Fibroblast of gingiva (primary cell): ENCODE measurements around the gene ARHGEF9.
"Not testable (repeated sequence)": the region's sequence is repeated elsewhere in the genome, so short reads cannot be mapped to it uniquely, and the experiment has no call there.

Experiments used
- DNase-seq: peaks from one replicate; pipeline ENCODE4 v3.0.0-alpha.2; 2011; ENCODE audit warnings: low read depth

ARHGEF9 gene

DNA sequence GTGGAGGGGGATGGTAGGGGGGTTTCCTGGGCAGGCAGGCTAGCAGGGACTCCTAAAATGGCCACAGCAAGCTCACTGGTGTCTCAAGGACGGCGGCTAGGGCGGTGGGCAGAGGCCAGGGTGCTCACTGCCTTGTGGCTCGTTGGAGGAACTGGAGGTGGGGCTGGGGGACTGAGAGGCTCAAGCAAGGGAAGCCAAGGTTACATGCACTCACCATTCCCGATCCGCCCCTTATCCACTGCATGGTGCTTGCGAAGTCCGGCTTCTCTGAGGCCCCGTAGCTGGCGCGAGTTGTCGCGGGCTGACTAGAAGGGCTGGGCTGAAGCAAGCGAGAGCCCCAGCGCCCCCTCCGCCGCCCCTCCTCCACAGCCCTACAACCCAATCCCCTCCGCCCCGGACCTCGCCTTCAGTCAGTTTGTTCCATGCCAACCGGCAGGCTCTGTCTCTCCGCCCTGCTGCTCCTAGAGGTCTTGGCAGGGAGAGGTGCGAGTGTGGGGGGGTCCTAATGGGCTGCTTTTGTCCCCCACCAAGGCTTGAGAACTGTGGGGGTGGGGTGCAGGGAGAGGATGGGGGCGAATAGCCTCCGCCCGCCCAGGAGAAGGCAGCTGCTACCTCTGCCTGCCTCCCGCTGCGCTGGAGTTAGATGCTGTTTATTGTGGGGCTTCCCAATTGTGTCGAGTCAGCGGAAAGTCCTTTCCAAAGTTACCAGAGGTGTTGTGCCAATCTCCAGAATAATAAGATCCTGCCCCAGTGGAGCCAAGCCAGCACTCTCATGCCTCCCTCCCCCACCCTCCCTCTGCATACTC is at the start of gene ARHGEF9:
Gene ARHGEF9, minus strand, starts transcription at position 313 of the 806 bp plus-strand sequence. Its CDS starts 69 bp downstream, at position 244.
- DNase-seq = no peak

DNA sequence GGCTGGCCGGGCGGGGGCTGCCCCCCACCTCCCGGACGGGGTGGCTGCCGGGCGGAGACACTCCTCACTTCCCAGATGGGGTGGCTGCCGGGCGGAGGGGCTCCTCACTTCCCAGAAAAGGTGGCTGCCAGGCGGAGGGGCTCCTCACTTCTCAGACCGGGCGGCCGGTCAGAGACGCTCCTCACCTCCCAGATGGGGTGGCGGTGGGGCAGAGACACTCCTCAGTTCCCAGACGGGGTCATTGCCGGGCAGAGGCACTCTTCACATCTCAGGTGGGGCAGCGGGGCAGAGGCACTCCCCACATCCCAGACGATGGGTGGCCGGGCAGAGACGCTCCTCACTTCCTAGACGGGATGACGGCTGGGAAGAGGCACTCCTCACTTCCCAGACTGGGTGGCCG is 40.4 kb upstream of the ARHGEF9 start:
- DNase-seq = not testable (repeated sequence)

DNA sequence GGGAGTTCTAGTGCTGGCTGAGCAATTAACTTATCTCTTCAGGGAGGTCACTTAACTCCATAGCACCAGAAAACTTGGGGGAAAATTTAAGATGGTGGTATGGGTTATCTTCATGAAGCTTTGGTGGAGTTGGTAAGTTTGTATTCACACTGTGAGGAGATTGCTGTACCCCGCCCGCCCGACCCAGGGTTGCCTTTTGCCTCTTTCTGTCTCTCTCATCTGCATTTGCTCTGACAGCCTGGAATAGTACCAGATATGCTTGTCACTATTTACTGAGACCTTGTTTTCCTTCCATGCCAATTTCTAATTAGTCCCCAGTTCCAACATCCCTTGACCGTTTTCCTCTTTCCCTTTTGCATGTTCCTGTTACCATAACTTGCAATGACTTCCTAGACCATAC is 33.1 kb upstream of the ARHGEF9 start:
- no peak for DNase-seq

DNA sequence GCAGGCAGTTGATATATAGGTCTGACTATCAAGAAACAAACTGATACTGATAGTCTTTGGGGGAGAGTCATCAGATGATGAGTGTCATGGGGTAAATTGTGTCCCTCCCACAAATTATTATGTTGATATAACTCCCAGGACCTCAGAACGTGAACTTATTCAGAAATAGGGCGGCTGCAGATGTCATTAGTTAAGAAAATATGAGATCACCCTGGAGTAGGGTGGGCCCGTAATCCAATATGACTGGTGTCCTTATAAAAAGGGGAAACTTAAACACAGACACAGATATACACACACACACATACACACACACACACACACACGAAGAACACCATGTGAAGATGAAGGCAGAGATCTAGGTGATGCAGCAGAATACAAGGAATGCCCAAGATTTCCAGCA is 32.7 kb upstream of the ARHGEF9 start:
- no peak for DNase-seq

DNA sequence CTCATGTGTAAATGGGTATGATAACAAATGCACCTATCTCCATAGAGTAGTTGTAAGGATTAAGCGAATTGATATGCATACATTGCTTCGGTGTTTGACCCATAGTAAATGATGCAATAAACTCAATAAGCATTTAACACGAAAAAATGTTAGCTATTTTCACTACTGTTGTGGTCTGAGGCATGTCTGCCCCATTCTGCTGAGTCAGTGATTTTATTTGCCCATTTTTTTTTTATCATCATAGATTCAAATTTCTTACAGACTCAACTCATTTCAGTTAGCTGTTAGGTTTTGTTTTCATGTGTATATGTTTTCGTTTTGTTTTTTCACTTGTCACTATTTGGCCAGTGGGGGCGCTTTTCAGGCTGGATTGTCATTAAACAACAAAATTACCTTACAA is 27.8 kb upstream of the ARHGEF9 start:
- no peak for DNase-seq

DNA sequence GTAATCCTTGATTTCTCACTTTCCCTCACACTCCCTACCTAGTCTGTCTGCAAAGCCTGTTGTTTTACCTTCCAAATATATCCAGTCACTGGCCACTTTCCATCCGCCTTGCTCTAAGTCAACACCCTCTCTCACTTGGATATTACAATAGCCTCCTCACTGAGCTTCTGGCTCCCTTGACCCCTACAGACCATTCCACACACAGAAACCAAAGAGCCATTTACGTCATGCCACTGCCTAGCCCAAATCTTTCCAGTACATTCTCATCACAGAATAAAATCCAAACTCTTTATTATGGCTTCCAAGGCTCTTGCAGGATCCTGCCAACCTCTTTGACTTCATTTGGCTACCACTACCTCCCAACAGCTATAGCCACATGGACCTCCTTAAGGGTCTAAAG is 25.7 kb upstream of the ARHGEF9 start:
- no peak for DNase-seq

DNA sequence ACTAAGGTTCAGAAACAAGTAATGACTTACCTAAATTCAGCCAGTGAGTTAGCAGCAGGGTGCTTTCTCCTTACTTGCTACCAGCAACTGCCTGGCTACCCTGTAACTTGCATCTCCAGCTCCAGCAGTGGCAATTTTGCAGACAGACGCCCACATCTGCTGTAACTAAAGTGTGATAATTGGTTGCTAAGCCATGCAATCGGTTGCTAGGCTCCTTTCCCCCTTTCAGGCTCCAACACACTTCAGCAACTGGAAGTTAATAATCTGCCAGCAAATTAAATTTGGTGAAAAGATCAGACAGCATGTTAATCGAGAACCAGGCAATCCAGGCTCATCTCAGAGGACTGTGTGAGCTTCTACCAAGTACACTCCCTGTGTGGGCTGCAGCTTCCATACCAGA is 24.2 kb upstream of the ARHGEF9 start:
- no peak for DNase-seq

DNA sequence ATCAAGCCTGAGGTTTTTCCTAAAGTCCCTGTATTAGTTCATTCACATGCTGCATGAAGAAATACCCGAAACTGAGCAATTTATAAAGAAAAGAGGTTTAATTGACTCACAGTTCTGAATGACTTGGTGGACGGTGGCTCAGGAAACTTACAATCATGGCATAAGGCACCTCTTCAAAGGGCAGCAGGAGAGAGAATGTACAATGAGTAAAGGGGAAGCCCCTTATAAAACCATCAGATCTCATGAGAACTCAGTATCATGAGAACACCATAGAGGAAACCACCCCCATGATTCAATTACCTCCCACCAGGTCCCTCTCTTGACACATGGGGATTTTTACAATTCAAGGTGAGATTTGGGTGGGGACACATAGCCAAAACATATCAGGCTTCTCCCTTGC is 10.4 kb upstream of the ARHGEF9 start:
- not testable (repeated sequence) for DNase-seq

DNA sequence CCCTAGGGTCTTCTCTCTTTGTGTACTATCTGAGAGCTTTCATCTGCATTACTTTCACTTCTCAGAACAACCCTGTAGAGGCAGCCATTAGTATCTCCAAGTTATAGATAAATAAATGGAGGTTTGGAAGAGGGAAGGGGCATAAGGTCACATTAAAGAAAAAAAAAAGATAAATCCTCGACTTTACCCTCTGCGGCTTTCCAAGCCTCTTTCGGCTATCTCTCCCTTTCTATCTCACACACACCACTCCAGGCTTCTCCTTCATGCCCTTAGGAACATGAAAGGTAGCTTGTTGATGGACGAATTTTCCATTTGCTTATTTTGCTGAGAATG is 660 bp upstream of the ARHGEF9 start:
- DNase-seq = no peak

DNA sequence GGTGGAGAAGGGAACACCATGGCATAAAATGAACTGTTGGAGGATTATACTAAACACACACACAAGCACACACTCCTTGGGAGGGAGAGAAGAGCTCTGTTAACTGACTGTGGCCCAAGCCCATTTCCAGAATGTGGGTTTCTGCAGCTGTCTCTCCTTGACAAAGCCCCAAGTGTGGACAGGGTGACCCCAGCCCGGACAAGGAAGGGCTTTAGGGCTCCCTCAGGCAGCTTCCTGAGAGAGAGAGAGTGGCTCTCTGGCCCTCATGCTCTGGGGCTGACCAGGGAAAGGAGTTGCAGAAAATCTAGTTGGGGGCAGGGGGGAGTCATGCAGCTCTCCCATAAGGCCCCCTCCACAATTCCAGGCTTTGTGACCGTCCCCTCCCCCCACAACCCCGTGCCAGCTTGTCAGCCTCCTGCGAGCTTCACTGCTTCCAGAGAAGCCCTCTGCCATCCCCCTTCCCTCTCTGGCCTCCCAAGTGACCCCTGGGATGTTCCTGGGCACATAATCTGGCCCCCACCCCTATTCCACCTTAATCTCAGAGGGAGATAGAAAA is 590 bp downstream of the ARHGEF9 start:
- no peak for DNase-seq

DNA sequence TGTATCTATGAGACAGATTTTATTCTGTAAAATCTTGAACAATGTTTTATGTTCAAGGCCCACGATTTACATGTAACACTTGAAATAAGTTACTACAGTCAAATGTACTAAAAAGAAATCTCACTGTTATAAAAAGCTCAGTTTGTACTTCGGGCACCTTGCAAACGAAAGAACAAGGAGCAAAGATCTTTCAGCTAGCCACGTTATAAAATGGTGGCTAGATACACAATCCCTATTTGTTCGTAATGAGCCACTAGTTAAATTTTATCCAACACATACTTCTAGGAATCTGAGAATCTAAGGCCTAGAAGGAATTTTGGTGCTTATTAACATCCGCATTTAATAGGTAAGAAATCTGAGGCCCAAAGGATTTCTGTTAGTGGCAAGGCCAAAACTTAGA is 2.5 kb downstream of the ARHGEF9 start:
- no peak for DNase-seq

DNA sequence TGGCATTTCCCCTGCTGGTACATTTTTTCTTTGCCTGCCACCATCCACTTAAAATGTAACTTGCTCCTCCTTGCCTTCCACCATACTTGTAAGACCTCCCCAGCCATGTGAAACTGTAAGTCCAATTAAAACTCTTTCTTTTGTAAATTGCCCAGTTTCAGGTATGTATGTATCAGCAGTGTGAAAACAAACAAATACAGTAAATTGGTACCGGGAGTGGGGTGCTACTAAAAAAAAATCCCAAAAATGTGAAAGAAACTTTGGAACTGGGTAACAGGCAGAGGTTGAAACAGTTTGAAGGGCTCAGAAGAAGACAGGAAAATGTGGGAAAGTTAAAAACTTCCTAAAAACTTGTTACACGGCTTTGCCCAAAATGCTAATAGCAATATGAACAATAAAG is 16.3 kb downstream of the ARHGEF9 start:
- DNase-seq = no peak

DNA sequence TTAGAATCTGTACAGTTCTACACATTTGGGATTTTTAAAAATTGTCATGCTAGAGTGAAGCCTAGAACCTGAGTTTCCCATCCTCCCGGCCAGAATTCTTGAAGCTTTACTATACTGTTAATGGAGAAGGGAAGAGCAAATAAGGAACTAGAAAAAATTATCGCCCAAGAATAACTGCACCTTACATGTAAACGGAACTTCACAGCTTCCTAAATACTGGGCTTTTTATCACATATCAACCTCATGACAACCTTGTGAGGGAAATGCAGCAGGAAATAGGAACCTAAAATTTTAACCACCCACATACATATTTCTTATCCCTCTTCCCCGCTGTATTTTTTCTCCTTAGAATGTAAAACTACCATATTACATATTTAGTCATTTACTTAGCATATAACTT is 19.3 kb downstream of the ARHGEF9 start:
- DNase-seq = no peak

DNA sequence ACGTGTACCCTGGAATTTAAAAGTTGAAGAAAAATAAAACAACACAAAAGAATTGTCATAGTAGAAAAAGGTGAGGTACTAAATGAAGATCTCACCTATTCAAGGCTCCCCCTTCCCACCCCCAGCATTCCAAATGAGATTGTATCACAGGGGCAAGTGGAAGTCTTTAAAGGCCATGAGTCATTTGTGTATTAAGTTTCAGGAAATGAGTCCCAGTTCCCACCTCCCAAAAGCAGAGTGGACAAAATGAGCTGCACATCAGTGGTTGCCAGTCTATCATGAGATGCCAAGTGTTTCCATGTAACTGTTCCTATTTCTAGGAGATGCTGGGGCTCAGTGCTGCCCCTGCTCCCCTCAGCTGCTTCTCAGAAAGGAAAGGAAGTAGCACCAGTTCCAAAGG is 20.1 kb downstream of the ARHGEF9 start:
- DNase-seq = no peak

DNA sequence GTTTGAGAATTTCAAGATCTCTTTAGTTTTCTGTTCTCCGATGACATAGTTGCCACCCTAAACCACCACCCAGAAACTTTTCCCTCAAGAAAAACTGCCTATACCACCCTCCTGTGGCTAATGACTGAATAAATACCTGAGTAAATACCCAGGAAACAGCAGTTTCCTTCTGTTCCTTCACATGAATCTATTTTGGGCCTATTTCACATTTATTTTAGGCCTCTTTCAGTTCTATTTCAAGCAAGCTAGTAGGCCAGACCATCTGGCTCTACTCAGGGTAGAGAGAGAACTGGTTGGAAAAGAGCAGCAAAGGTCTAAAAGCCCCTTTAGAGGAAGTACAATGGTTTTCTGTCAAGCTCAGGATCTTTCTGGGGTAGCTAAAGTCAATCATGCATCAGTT is 23.4 kb downstream of the ARHGEF9 start:
- no peak for DNase-seq

DNA sequence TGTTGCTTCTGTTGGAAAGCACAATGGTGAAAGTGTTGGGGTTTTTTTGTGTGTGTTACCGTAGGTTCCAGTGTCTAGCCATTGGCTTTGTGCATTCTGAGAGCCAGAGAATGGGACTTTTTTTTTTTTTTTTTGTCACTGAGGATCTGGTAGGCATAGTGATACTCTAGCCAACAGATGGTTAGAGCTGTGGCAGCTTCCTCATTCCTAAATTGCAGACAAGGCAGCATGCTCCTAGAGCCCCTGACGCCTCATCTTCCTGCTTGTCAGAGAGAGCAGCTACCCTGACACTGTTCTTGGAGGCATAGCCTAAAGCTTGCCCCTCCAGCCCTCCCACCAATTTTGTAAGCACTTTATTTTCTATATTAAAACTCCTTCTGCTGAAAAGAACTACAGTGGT is 27.0 kb downstream of the ARHGEF9 start:
- no peak for DNase-seq

DNA sequence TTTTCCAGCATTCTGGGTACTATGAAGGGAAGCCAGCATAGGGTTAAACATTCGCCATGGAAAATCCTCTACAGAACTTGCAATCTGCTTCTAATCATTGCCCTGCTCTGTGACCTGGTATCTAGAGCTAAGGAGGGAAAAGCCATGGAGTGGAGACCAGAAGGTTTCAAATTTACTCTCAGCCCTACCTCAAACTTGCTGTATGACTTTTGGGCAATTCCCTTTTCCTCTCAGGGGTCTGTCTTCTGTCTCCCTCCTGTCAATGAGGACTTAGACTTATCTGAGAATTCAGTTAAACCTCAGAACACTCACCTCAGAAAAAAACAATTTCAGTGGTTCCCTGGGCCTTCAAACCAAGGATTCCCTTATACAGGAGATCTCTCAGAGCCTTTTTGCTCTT is 29.1 kb downstream of the ARHGEF9 start:
- DNase-seq = no peak

DNA sequence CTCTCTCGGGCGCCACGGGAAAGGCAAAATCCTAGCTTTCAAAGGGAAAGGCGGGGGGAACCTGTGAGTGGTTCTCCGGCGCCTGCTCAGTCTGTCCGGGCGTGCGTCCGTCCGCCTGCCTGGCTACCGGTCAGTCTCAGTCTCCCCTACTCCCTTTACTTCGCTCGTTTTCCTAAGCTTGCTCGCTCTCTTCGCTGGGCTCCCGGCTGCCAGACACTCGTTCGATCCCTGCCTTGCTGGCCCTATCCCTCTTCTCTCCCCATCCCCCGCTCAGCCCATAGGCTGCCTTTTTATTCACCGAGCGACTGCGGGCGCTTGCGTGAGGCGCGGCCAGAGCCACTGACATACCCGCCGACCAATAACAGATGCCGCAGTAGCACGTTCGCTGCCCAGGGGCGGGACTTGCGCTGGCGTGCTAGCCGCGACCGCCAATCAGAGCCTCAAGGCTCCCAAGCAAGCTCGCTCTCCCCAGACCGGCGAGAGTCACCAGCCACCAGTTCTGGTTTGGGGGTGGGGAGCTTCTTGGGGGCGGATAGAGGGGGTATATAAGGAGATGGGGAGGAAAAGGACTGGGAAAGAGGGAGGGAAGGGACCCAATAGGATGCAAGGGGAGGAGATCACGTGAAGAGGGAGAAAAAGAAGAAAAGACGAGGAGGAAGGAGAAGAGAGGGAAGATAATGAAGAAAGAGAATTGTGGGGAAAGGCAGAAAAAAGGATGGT is 30.0 kb downstream of the ARHGEF9 start:
- peak; percentile 95 for DNase-seq

DNA sequence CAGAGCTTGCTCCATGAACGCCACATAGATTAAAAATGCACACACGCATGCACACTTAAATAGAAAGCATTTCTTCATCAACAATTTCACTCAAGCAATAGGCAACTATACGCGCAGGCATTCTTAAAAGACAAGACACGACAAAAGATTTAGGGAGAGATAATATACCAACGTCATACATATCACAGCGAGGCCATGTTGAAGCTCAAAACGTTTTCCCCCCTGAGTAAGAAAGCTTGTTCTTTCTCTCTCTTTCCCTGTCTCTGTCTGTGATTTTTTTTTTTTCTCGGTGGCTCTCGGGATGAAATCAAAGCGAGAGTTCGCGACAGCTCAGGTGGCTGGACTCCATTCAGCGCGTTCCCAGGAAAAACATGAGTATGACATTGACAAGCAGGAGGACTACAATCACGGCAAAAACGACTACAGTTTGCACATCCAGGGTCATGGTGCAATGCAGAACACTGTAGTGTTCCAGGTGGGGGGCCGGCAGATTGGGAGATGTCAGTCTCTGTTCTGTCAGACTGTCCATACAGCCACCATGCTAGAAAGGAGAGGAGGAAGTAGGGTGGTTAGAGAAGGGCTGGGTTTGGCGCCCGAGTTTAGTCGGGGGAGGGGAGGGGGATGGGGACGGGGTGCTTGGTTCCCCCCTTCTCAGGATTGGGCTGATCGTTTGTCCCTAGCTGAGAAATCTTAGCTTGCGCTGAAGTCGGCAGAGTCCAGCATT is 30.7 kb downstream of the ARHGEF9 start:
- no peak for DNase-seq

DNA sequence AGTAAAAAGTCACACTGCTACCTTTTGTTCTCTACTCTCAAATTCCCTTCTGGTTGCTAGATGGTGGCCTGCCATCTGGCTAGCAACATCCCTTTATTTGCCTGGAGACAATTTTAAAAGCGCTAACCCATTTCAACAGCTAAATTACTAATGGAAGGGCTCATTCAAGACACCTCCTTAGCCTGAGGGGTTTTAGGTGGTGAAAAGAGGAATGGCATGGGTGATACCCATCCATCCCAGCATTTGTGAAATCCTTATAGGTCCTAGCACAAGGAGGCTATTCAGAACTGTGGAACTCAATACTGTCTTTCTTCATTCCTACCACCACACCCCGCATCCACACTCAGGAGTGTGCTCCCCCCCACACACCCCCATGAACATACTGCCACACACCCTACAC is 33.5 kb downstream of the ARHGEF9 start:
- no peak for DNase-seq

DNA sequence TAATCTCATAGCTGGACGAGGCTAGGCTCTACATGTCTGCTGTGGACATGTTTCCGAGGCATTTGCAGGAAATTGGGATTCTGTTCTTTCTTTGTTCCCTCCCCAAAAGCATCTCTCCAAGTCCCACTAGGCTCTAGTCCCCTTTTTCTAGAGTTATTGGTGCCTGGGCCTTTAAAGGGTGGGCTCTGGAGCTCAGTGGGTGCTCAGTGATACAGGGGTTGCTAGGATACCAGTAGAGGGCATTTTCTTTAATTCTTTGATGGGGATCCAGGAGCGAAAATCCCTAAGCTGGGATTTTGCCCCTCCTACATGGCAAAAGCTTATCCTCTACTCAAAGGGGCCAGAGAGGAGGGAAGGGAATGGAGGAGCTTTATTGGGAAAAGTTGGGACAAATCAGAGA is 34.2 kb downstream of the ARHGEF9 start:
- no peak for DNase-seq

DNA sequence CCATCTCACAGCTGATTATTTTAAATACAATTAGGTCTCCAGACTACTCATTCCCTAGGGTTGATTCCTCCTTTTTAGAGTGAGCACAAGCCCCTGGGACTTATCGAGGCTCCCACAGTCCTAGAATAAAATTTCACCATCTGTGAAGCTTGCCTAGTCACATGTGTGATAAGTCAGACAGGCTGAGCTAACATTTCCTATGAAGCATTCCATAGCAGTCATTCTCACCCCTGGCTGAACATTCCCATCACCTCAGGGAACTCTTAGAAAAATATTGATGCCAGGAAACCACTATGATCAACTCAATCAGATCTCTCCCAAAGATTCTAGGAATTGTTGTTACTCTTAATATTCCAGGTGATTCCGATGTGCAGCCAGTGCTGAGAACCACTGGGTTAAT is 37.7 kb downstream of the ARHGEF9 start:
- DNase-seq = peak; percentile 50

DNA sequence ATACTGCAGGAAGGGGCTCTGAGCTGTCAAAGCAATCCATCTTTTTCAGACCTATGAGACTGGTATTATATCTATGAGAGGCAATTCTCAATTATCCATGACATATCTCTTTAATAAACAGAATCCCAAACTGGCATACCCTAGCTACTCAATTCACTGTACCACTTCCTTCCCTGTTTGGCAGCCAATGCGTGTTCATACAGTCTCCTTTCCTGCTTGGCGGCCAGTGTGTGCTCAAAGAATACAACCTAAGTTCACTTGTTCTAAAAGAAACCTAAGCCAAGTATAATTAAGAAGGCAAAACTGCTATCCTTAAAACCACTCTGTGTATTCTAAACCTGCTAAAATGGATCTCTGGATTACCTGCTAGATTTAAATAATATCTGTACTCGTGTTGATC is 38.3 kb downstream of the ARHGEF9 start:
- DNase-seq = no peak
